Right lobe of liver (tissue), 4 donors: ENCODE measurements around the gene GPBP1.

Source experiments
- POLR2A ChIP-seq: fragments of 450-650 bp; IDR thresholded peaks from one replicate; pipeline ENCODE4 v1.6.1; 2017; ENCODE audit warnings: antibody characterized with exemption, mild to moderate bottlenecking
- TF ChIP-seq, protein P1 (sequence below), 4 donors: fragments of 200-600 bp in 3 of 4; fragments of 450-650 bp in 1 of 4; IDR thresholded peaks; one replicate each; pipeline versions ENCODE4 v1.5.1 to v1.8.0; 2016 to 2022; ENCODE audit warnings: antibody characterized with exemption in 4 of 4, mild to moderate bottlenecking in 2 of 4
- donor health status: DM: no; HTN: no; CAD: no.
- donor health status: DM: no; HTN: no; CAD: no.
- donor health status: DM: no; HTN: yes; CAD: no.

DNA sequence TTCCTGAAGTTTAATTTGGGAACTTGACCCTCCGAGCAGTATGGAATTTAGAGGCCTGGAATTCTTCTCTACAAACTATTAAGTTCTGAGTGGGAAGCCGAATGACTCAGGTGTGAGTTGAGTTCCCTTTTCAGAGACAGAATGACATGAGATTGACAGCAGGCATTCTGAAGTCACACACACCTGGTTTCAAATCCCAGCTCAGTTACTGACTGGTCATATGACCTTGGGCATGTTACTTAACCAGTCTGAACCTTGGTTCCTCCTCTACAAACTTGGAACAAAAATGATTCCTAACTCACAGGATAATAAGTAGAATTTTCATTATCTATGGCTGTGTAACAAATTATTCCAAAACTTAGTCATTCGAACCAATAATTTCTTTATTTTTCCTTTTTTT is 45.5 kb upstream of the GPBP1 start:
- TF ChIP-seq, protein P1, sequence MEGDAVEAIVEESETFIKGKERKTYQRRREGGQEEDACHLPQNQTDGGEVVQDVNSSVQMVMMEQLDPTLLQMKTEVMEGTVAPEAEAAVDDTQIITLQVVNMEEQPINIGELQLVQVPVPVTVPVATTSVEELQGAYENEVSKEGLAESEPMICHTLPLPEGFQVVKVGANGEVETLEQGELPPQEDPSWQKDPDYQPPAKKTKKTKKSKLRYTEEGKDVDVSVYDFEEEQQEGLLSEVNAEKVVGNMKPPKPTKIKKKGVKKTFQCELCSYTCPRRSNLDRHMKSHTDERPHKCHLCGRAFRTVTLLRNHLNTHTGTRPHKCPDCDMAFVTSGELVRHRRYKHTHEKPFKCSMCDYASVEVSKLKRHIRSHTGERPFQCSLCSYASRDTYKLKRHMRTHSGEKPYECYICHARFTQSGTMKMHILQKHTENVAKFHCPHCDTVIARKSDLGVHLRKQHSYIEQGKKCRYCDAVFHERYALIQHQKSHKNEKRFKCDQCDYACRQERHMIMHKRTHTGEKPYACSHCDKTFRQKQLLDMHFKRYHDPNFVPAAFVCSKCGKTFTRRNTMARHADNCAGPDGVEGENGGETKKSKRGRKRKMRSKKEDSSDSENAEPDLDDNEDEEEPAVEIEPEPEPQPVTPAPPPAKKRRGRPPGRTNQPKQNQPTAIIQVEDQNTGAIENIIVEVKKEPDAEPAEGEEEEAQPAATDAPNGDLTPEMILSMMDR (IDR thresholded peaks at IDR 0.05): no peak
- no peak for TF ChIP-seq POLR2A
